NCI-H1092 treated with DMSO at 0.1 percent for 48 hours (cell line): Measurements from ENCODE around the gene UGT1A9.
"Not testable (repeated sequence)": the region's sequence is repeated elsewhere in the genome, so short reads cannot be mapped to it uniquely, and the experiment has no call there.

ENCODE experiments used
- DNase-seq: peaks from one replicate; lab custom pipeline; 2025; lab: John Stamatoyannopoulos, UW

UGT1A9 gene

DNA sequence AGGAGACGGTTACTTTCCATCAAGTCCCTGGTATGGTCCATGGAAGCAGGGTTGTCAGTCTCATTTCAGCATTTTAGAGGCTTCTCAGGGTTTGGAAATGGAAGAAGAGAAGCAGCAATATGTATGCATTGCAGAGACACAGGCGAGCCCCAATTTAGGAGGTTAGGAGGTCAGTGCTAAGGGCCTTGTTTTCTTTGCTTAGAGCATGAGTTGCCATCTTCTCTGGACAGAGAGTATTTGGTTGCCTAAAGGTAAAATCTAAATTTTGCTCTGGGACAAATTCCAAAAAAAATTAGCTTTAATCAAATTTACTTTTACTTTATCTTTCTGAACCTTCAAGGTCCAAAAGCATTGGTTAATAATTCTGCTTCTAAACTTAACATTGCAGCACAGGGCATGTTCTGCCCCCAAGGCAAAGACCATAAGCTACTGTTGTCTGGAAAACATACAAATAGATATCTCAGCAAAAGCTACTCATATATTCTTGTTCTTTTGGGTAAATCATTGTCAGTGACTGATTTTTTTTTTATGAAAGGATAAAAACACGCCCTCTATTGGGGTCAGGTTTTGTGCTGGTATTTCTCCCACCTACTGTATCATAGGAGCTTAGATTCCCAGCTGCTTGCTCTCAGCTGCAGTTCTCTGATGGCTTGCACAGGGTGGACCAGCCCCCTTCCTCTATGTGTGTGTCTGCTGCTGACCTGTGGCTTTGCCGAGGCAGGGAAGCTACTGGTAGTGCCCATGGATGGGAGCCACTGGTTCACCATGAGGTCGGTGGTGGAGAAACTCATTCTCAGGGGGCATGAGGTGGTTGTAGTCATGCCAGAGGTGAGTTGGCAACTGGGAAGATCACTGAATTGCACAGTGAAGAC, at the start of gene UGT1A9:
Gene UGT1A9, plus strand, starts transcription at position 609 of the 872 bp plus-strand sequence. Its CDS starts 37 bp downstream, at position 646.
- no peak for DNase-seq

DNA sequence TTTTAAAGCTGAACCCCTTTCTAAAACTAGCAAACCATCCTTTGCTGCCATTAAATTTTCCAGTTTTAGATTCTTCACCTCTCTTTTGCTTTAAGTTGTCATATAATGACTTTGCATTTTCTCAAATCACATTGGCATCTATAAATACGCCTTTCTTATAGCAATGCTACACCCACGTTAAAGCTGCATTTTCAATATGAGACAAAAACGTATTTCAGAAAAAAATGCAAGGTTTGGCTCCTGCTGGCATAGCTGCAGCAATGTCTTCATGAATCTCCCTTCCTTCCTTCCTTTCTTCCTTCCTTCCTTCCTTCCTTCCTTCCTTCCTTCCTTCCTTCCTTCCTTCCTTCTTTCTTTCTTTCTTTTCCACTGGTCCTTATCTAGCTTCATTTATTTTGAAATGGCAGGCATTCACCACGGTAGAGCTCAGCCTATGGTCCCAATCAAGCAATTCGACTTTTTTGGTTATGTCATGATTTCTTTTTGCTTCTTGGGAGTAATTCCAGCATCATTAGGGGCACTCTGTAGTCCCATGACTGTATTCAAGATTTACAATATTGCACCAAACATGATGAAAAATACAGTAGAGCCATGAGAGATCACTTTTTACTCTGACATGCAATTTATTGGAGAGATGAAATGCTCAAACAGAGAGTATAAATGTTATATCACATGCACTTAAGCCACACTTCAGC, 44.2 kb upstream of the UGT1A9 start:
- DNase-seq: no peak

DNA sequence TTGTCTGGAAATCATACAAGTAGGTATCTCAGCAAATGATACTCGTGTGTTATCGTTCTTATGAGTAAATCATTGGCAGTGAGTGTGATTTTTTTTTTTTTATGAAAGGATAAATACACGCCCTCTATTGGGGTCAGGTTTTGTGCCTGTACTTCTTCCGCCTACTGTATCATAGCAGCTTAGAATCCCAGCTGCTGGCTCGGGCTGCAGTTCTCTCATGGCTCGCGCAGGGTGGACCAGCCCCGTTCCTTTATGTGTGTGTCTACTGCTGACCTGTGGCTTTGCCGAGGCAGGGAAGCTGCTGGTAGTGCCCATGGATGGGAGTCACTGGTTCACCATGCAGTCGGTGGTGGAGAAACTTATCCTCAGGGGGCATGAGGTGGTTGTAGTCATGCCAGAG, 35.4 kb upstream of the UGT1A9 start, which contains the start of gene UGT1A10:
Gene UGT1A10, plus strand, starts transcription at position 143 of the 400 bp plus-strand sequence. Its CDS starts 75 bp downstream, at position 218.
- not testable (repeated sequence) for DNase-seq

DNA sequence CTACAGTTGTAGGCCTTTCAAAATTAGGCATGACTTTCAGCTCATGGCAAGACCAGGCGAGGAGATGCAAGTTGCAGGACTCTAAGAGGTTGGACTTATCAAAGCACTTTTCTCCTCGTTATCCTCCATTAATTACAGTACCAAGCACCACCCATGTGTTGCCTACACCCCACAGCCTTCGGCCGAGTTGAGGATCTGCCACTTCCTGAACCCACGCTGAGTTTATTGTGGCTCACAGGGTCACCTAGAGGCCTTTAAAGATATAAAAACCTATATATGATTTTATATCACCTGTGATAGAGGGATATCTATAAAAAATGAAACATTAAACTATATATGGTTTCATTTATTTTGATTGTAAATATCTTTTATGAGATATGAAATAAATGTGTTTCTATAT, 32.9 kb upstream of the UGT1A9 start:
- no peak for DNase-seq

- DNase-seq: no peak
Measured at GRCh38 chr2:233639860-233640259, 31.8 kb upstream of the UGT1A9 start.

- no peak for DNase-seq
Measured at GRCh38 chr2:233643128-233643527, 28.6 kb upstream of the UGT1A9 start.

GRCh38 chr2:233646033-233646432, 25.7 kb upstream of the UGT1A9 start:
- not testable (repeated sequence) for DNase-seq

- DNase-seq: no peak
Measured at GRCh38 chr2:233650981-233651380, 20.7 kb upstream of the UGT1A9 start.

DNA sequence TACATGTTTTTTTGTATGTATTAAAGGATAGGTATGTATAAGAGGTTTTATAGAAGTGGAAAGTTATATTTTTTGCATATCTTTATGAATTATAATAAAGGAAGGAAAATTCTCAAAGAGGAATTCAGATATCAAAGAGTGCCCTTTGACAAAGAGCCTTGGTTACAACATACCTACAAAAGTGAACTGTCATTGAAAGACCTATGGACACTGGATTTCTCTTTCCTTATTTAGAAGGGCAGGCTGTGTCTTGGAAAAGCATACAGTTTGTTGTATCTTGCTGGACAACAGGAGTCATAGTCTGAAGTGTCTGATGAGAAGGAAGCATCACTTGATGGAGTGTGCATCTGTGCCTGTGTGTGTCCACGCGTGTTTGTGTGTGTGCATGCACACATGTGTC, 20.3 kb upstream of the UGT1A9 start:
- DNase-seq: no peak

- no peak for DNase-seq
Measured at GRCh38 chr2:233654501-233654900, 17.2 kb upstream of the UGT1A9 start.

- DNase-seq: no peak
Measured at GRCh38 chr2:233655043-233655442, 16.7 kb upstream of the UGT1A9 start.

DNA sequence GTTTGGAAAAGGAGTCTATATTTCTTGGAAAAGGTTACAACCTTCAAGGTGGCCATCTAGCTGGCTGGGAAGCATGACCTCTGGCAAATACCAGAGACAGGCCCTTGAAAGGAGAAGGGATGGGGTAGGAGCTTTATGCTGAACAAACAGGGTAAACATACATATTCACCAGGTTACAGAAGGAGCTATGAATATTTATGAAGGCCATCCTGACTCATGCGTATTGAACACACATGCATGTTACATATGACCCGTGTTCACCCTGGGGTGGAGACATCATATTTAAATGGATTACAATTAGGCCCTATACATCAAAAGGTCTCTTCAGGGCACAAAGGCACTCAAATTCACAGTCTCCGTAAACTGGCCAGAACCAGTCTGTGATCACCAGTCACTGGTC, 15.8 kb upstream of the UGT1A9 start:
- not testable (repeated sequence) for DNase-seq

GRCh38 chr2:233656443-233656842, 15.3 kb upstream of the UGT1A9 start:
- no peak for DNase-seq

DNA sequence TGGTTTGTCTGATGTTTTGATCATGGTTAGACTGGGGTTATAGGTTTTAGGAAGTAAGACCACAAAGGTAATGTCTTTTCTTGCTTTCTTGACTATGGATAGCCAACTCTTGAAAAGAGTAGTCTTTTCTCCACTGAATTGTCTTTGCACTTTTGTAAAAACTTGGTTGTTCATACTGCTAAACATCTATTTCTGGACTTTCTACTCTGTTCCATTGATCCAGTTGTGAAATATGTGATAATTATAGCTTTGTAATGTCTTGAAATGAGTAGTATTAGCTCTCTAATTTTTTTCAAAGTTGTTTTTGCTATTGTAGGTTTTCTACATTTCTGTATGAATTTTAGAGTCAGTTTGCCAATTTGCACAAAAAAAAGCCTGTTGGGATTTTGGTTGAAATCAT, 13.1 kb upstream of the UGT1A9 start:
- DNase-seq: no peak

DNA sequence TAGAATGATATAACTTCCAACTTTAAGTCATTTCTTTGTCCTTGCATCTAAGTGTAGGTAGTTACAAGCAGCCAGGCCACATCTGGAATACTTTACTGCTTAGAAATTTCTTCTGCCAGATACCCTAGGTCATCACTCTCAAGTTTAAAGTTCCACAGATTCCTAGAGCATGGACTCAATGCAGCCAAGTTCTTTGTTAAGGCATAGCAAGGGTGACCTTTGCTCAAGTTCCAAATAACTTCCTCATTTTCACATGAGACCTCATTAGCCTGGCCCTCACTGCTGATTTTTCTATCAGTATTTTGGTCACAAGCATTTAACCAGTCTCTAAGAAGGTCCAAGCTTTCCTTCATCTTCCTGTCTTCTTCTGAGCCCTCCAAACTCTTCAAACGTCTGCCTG, 7.8 kb upstream of the UGT1A9 start:
- DNase-seq: no peak

DNA sequence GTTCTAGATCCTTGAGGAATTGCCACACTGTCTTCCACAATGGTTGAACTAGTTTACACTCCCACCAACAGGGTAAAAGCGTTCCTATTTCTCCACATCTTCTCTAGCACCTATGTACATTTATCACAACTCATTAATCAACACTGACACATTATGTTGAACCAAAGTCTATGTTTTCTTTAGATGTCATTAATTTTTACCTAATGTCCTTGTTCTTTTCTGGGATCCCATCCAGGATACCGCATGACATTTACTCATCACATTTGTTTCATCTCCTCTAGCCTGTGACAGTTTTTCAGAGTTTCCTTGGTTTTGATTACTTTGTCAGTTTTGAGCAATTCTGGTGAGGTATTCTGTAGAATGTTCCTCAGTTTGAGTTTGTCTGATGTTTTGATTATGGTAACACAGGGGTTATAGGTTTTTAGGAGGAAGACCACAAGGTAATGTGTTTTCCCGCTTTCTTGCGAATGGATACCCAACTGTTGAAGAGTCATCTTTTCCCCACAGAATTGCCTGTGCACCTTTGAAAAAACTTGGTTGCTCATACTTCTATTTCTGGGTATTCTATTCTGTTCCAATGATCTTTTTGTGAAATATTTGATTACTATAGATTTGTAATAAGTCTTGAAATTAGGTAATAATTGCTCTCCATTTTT, 3.0 kb upstream of the UGT1A9 start:
- DNase-seq: no peak

DNA sequence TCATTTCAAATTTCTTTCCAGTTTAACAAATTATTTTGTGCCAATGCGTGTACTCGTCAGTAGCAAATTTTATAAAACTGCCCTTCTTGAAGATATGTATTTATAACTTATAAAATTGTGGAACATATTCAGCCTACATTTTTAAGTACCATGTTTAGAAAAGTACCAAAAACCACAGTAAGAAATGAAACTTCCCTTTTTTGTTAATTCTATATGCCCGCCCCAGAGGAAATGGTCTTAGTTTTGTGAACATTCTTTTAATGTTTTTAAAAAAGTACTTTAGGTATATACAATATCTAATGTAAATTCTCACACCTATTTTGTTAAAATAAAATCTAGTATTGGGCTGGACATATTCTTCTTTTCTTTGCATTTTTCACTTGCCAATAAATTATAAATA, 1.2 kb downstream of the UGT1A9 start:
- no peak for DNase-seq

DNA sequence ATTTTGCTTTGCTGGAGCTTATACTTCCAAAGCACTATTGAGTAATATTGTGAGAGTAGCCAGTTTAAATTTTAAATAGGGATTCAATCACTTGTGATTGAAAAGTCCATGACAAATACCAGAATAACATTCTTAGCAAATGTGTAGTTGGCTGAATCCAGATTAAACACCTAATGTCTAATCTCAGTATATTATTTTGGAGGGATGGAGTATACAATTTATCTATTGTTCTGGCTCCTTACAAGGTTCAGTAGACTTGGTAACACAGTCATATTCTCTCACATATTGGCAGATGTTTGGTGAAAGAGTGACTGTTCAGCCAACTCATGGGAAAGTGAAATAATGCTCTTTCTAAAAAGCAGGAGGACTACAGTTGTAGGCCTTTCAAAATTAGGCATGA, 2.2 kb downstream of the UGT1A9 start:
- DNase-seq: no peak

GRCh38 chr2:233674314-233674713, 2.6 kb downstream of the UGT1A9 start:
- DNase-seq: no peak

DNA sequence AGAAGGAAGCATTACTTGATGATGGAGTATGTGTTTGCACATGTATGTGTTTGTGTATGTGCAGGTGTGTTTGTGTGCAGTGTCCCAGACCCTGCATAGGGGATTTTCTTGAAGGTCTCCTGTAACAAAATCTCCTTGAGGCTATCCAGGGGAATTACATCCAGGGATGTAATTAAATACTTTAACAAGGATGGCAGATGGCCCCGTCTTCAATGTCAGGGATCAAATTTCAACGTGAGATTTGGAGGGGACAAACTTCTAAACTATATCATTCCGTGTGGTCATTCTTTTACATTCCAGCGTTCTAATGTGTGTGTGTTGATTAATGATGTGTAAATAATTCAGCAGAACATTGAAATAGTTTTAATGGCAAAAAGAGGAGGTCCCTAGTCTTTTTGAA, 3.3 kb downstream of the UGT1A9 start:
- DNase-seq: no peak

DNA sequence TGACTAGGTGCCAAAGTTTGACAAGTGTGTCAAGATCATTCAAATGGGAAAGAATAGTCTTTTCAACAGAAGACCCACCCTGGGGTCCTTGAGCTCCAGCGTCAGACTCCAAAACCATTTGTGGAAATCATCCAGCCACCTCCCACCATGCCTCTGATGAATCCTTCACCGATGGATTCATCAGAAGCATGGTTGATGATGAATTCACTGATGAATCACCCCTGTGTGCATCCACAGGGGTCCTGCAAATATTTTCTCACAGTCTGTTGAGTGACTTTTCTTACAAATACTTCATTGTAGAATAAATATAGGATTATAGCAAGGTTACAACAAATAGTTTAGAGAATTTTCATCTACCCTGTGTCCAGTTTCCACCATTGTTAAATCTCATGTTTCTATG, 4.3 kb downstream of the UGT1A9 start:
- DNase-seq: no peak

- DNase-seq: no peak
Measured at GRCh38 chr2:233679196-233679595, 7.5 kb downstream of the UGT1A9 start.
